ENCODE data around the gene TSPYL4. TPM values are rescaled to one million over a fixed set of nuclear protein-coding genes. Genes with fewer than 3 reads are reported as not detected.

Gene TSPYL4
- 7.6 and 10.7 TPM in 2 replicates for total RNA-seq

DNA sequence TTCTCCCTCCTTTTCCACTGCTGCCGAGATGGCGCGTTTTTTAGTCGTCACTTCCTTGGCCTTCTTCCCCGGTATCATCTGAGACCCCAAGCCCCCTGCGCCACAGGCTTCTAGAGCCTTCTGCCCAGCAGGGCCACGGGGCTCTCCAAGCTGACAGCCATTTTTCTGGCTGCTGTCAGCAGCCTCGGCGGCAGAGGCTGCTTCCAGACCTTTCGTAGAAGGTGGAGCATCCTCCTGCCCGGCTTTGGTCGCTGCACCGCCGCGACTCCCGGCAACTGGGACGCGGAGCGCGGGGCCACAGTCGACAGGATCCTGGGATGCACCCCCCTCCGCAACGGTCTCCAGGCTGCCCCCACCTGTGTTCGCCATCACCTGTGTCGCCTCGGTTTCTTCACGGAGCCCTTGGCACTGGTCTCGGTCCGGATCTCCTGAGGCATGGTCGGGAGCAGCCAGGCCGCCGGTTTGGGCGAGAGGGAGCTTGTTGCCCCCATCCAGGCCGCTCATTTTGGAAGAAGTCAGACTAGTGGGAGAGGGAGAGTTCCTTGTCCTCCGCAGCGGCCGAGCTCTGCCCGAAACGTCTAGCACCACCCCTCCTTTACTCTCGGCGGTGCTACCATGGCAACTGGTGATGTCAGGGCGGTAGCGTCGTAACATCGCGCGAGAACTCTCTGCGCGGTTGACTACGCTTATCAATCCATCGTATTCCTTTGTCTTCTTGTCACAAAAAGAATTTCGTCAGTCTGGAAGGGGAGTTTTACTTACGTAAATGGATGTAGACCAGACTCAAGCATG, at the start of gene TSPYL4:
TSS of gene TSPYL4 (minus strand) at position 571 of the 792 bp plus-strand sequence. CDS start at position 504, 67 bp downstream.

DNA sequence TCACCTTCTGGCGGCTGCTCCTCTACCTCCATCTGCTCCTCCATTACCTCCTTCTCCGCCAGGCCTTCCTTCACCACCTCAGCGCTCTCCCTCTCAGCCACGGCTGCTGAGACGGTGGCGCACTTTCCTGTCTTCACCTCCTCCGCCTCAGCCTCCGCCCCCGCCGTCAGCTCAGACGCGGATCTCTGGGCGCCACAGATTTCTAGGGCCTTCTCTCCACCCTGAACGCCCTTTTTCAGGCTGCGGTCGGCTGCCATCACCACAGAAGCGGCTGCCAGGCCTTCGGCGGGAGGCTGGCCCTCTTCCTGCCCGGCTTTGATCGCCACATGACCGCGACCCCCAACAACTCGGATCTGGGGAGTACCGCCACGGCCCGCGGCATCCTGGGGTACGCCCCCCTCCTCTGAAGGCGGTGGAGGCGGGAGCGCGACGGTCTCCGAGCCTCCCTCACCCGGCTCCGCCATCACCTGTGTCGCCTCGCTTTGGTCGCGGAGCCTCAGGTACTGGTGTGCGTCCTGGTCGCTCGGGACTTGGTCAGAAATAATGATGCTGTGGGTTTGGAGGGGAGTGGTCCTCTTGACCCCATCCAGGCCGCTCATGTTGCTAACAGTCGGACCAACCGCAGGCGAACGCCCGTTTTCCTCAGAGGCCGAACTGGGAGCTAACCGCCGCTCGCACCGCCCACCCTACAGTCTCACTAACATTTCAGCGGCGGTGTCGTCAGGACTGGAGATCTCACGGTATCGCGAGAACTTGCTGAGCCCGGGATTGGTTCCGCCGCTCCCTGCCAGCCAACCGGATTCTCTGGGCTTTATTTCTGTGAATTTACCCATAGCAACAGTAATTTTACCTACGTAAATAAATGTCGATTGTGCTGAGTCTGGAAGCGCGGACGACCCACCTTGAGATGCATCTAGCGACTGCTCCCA, 25.6 kb upstream of the TSPYL4 start, which contains the start of gene TSPYL1:
TSS of gene TSPYL1 (minus strand) at position 699 of the 929 bp plus-strand sequence. CDS start at position 599, 100 bp downstream.

Other genes starting within 250 kb of the TSPYL4 start
- gene FRK, start 193.2 kb downstream of the TSPYL4 start, total RNA-seq, result 0.58 and 0.85 TPM in 2 replicates
- gene NT5DC1, start 153.2 kb downstream of the TSPYL4 start, total RNA-seq, result 5.6 and 12.1 TPM in 2 replicates
- under 0.01 TPM in 1 of 2 replicates, not detected in the other for gene COL10A1, start 127.9 kb downstream of the TSPYL4 start, total RNA-seq
- 101 and 138 TPM in 2 replicates for gene TSPYL1, start 25.9 kb upstream of the TSPYL4 start, total RNA-seq
- 71.7 and 125 TPM in 2 replicates for gene DSE, start 116.9 kb upstream of the TSPYL4 start, total RNA-seq
- gene CALHM6, start 207.3 kb upstream of the TSPYL4 start, total RNA-seq, result 0.58 and 2.8 TPM in 2 replicates

Data from regular cardiac myocyte (primary cell).